K562 (cell line): ENCODE data around the gene PLEKHH3.

Experiments
- HDAC3 ChIP-seq: fragments of 450-650 bp; IDR thresholded peaks from 2 replicates; pipeline ENCODE4 v1.6.1; 2018; ENCODE audit warnings: borderline replicate concordance, mild to moderate bottlenecking, moderate library complexity; ENCODE audit not compliant: partially characterized antibody
- PHTF2 ChIP-seq: fragments of 250-450 bp; sonication (Bioruptor Pico); IDR thresholded peaks from 2 replicates; pipeline ENCODE4 v1.5.0; 2021; ENCODE audit warnings: mild to moderate bottlenecking
- POLR2AphosphoS5 ChIP-seq: IDR thresholded peaks from 2 replicates; pipeline ENCODE4 v1.6.1; 2011; ENCODE audit warnings: mild to moderate bottlenecking, low read depth, low read length, moderate library complexity; ENCODE audit not compliant: control insufficient read depth, insufficient read depth
- TARDBP ChIP-seq: fragments of 450-650 bp; IDR thresholded peaks from 2 replicates; pipeline ENCODE4 v1.6.1; 2016
- ZNF444 ChIP-seq: fragments of 250-450 bp; sonication (Bioruptor Pico); IDR thresholded peaks from 2 replicates; pipeline ENCODE4 v1.4.0; 2020; ENCODE audit warnings: mild to moderate bottlenecking, moderate library complexity
- TF ChIP-seq, protein P1 (sequence below): fragments of 450-650 bp; formaldehyde crosslinking; IDR thresholded peaks from 2 replicates; pipeline ENCODE4 v1.4.0; 2022; ENCODE audit warnings: missing genetic modification characterization
- TF ChIP-seq, protein P2 (sequence below), 3 experiments: IDR thresholded peaks in 2 of 3; conservative IDR thresholded peaks in 1 of 3; 2 replicates each; pipeline ENCODE4 v1.5.1; 2011 to 2012; ENCODE audit warnings: low read length in 3 of 3, mild to moderate bottlenecking in 3 of 3, control low read depth in 2 of 3, improper control_type of control experiment in 1 of 3, inconsistent platforms in 1 of 3, low read depth in 1 of 3, mixed read lengths in 1 of 3, moderate library complexity in 1 of 3; ENCODE audit not compliant: insufficient read depth in 2 of 3

DNA sequence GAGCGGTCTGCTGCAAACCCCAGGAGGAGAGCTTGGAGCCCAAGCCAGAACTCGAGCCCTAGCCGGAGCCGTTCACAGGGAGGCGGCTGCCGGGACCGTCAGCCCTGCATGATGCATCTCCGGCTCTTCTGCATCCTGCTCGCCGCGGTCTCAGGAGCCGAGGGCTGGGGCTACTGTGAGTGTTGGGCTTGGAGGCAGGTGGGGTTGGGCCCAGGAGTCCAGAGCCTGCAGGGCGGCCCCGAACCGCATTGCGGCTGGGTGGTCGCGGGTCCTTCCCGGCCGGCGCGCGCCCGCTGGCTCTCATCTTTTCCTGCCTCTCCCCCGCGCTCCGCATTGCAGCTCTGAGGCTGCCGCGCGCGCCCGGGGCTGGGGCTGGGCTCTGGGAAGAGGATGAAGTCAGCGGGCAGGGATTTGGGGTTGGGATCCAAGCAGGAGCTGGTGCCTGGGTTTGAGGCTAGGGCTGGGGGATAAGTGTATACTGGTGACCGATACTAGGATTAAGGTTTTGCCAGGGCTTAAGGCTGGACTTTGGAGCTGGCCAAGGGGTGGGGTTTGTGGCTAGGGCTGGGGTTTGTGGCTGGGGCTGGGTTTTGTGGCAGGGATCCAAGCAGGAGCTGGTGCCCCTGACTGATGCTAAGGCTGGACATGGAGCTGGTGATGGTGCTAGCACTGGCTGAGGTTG lies 6.1 kb upstream of the PLEKHH3 start:
- TF ChIP-seq PHTF2 (CRISPR knock-in tag) (no peak), ZNF444 (CRISPR knock-in tag) (no peak), TARDBP (no peak), HDAC3 (no peak), POLR2AphosphoS5 (no peak)
- TF ChIP-seq, protein P1, sequence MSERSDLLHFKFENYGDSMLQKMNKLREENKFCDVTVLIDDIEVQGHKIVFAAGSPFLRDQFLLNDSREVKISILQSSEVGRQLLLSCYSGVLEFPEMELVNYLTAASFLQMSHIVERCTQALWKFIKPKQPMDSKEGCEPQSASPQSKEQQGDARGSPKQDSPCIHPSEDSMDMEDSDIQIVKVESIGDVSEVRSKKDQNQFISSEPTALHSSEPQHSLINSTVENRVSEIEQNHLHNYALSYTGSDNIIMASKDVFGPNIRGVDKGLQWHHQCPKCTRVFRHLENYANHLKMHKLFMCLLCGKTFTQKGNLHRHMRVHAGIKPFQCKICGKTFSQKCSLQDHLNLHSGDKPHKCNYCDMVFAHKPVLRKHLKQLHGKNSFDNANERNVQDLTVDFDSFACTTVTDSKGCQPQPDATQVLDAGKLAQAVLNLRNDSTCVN: no peak
- TF ChIP-seq, protein P2, sequence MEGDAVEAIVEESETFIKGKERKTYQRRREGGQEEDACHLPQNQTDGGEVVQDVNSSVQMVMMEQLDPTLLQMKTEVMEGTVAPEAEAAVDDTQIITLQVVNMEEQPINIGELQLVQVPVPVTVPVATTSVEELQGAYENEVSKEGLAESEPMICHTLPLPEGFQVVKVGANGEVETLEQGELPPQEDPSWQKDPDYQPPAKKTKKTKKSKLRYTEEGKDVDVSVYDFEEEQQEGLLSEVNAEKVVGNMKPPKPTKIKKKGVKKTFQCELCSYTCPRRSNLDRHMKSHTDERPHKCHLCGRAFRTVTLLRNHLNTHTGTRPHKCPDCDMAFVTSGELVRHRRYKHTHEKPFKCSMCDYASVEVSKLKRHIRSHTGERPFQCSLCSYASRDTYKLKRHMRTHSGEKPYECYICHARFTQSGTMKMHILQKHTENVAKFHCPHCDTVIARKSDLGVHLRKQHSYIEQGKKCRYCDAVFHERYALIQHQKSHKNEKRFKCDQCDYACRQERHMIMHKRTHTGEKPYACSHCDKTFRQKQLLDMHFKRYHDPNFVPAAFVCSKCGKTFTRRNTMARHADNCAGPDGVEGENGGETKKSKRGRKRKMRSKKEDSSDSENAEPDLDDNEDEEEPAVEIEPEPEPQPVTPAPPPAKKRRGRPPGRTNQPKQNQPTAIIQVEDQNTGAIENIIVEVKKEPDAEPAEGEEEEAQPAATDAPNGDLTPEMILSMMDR (IDR thresholded peaks at IDR 0.05 in 2 of 3, conservative IDR thresholded peaks at IDR 0.05 in 1 of 3; ENCODE audit: insufficient read depth in 2 of 3, low read depth in 1 of 3, low read length in 3 of 3): no peak
